Cerebellar cortex (tissue), 1 donor: Measurements from ENCODE around the gene GARIN5B.
A peak's percentile ranks its signal among the peaks of the same experiment; 100 is the strongest.

Experiments used
- DNase-seq: peaks from one replicate; pipeline ENCODE4 v3.0.0-alpha.2; 2015; ENCODE audit warnings: low spot score

Gene GARIN5B

GRCh38 chr19:55322204-55322885 is 40.7 kb downstream of the GARIN5B start:
- no peak for DNase-seq

DNA sequence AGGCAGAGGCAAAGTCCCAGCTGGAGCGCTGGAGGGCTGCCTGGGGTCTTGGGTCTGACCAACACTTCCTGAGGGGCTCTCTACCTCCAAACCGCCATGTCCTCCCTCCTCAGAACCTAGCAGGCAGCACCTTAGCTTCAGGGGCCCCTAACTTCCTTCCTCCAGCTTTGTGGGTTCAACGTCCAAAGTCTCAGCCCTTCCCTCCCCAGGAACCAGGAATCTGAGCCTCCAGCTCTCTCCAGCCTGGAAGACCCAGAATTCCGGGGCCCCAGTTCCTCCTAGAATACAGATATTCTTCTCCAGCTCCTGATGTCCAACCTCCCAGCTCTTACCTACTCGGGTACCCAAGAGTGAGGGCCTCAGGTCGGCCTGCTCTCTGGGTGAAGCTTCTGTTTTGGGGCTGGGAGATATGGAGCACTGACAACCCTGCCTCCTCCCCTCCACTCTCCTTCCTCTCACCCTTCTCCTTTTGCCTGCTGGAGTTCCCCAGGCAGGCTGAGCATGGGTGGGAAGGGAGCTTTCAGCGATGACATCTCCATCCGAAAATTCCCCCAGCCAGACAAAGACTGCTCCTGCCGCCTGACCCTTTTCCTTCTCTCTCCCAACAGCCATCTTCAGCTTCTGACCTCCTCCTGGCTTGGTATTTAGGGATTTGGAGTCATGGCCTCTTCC is 41.5 kb downstream of the GARIN5B start:
- no peak for DNase-seq

GRCh38 chr19:55320844-55321419 is 42.1 kb downstream of the GARIN5B start:
- no peak for DNase-seq

- DNase-seq = peak; percentile 78
Measured at GRCh38 chr19:55319785-55320184, 43.3 kb downstream of the GARIN5B start.

GRCh38 chr19:55316646-55317045 is 46.4 kb downstream of the GARIN5B start:
- DNase-seq = no peak

- no peak for DNase-seq
Measured at GRCh38 chr19:55315956-55316525, 47.0 kb downstream of the GARIN5B start.

DNA sequence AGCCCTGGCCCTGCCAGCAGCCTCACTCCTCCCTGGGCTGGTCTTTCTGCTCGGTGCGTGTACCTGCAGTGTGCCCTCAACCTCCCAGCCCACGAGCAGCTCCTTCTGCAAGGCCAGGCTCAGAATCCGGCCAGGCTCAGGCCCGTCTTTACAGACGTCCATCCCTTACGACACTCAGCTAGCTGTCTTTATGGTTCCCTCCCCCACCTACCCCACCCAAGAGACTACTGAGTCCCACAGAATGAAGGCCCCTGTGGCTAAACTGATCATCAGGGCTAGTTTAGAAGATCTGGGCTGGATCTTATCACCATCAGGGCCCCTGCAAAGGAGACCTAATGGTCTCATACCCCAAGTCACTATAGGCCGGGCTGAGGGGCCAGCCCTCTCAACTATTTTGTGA is 48.7 kb downstream of the GARIN5B start:
- DNase-seq = no peak

- DNase-seq = no peak
Measured at GRCh38 chr19:55312621-55313512, 50.2 kb downstream of the GARIN5B start.

DNA sequence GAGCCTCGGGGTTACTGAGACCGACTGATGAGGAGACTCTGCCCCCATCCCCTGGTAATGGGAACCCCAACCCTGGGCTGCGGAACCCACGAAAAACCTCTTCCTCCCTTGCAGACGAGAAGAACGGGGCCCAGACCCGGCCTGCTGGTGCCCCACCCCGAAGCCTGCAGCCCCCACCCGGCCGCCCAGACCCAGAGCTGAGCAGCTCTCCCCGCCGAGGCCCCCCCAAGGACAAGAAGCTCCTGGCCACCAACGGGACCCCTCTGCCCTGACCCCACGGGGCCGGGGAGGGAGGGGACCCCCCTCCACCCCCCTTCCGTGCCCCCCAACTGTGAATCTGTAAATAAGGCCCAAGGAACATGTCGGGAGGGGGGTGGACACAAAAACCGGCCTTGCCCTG is 51.3 kb downstream of the GARIN5B start:
- no peak for DNase-seq

DNA sequence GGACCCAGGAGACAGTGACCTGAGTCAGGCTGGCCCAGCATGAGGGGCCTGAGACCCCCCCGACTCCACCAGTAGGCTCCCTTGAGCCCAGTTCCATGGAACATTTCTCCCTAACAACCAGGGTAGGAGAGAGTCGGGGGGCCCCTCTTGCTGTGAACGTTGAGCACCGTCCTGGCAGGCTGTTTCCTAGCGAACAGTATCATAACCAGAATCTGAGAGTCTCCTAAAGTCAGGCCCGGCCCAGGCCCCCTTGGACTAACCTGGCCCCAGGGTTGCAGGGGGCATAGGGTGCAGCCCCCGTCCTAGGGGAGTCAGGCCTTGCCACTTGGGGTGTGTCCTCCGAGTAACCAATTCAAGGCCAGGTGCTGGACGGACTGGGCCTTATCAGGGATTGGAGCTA is 51.7 kb downstream of the GARIN5B start:
- DNase-seq = no peak

- DNase-seq = no peak
Measured at GRCh38 chr19:55310498-55310897, 52.6 kb downstream of the GARIN5B start.

DNA sequence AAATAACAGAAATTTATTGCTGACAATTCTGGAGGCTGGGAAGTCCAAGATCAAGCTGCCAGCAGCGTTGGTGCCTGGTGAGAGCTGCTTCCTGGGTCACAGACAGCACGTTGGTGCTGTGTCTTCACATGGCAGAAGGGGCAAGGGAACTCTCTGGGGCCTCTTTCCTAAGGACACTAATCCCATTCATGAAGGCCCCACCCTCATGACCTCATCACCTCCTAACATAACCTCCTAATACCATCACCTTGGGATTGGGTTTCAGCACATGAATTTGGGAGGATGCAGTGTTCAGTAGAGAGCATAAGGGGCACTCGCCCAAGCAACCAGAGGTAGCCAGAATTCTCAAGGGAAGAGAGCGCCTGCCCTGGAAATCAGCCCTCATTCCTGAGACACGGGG is 53.6 kb downstream of the GARIN5B start:
- no peak for DNase-seq

GRCh38 chr19:55308281-55308680 is 54.8 kb downstream of the GARIN5B start:
- DNase-seq = no peak

DNA sequence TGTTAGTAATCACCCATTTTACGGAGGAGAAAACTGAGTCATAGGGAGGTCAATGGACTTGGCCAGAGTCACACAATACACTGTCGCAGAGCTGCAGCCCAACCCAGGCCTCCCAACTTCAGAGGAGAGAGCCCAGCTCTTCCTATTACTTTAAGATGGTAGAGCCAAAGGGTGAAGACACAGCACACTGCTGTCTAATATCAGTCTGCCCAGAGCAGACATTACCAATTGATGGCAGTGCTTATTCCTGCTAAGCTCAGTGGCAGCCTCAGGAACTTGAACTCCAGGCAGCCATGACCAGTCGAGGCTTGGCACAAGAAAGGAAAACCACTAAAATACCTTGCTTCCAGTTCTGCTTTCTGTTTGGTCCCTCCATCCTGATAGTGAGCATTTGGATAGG is 56.3 kb downstream of the GARIN5B start:
- no peak for DNase-seq

- DNase-seq = no peak
Measured at GRCh38 chr19:55305983-55306562, 57.0 kb downstream of the GARIN5B start.

- peak; percentile 72 for DNase-seq
Measured at GRCh38 chr19:55305491-55305890, 57.6 kb downstream of the GARIN5B start.

GRCh38 chr19:55304980-55305379 is 58.1 kb downstream of the GARIN5B start:
- DNase-seq = no peak
